Liver (tissue), 9 donors: Measurements from ENCODE around the gene MPST. TPM values are rescaled to one million over a fixed set of nuclear protein-coding genes. Genes with fewer than 3 reads are reported as not detected.

Source experiments
- DNase-seq: peaks from one replicate; pipeline ENCODE4 v3.0.0-alpha.2; 2017; ENCODE audit warnings: low spot score
- H3K27ac ChIP-seq, 2 donors: one replicate each; pipeline ENCODE4 v1.7.0; 2013; ENCODE audit warnings: inconsistent platforms in 2 of 2, low read length in 2 of 2, control low read depth in 1 of 2, low read depth in 1 of 2, mild to moderate bottlenecking in 1 of 2
- H3K27me3 ChIP-seq, 4 donors: one replicate each; pipeline versions ENCODE4 v1.6.1 to v1.7.0; 2013; ENCODE audit warnings: low read length in 3 of 4, inconsistent platforms in 1 of 4, mild to moderate bottlenecking in 1 of 4, moderate library complexity in 1 of 4; ENCODE audit not compliant: control insufficient read depth in 4 of 4, insufficient read depth in 4 of 4
- H3K36me3 ChIP-seq, 4 donors: one replicate each; pipeline versions ENCODE4 v1.6.1 to v1.7.0; 2013; ENCODE audit warnings: low read length in 3 of 4, mild to moderate bottlenecking in 3 of 4, low read depth in 1 of 4, moderate library complexity in 1 of 4; ENCODE audit not compliant: control insufficient read depth in 4 of 4, insufficient read depth in 3 of 4
- H3K4me1 ChIP-seq, 4 donors: one replicate each; pipeline versions ENCODE4 v1.6.1 to v1.7.0; 2013; ENCODE audit warnings: low read length in 3 of 4, mild to moderate bottlenecking in 3 of 4, moderate library complexity in 1 of 4; ENCODE audit not compliant: control insufficient read depth in 4 of 4, insufficient read depth in 4 of 4
- H3K4me3 ChIP-seq, 3 donors: one replicate each; pipeline versions ENCODE4 v1.6.1 to v1.7.0; 2013; ENCODE audit warnings: low read length in 3 of 3, control low read depth in 1 of 3, low read depth in 1 of 3, mild to moderate bottlenecking in 1 of 3
- H3K9ac ChIP-seq, 2 donors: one replicate each; pipeline ENCODE4 v1.7.0; 2013; ENCODE audit warnings: low read length in 2 of 2, mild to moderate bottlenecking in 2 of 2, moderate library complexity in 2 of 2, control low read depth in 1 of 2, low read depth in 1 of 2
- H3K9me3 ChIP-seq, 4 donors: one replicate each; pipeline versions ENCODE4 v1.6.1 to v1.7.0; 2013; ENCODE audit warnings: low read length in 3 of 4; ENCODE audit not compliant: control insufficient read depth in 4 of 4
- ATF3 ChIP-seq: IDR thresholded peaks from 2 replicates; pipeline ENCODE4 v1.6.1; 2016; ENCODE audit warnings: antibody characterized with exemption
- CTCF ChIP-seq: fragments of 150-350 bp; IDR thresholded peaks from 2 replicates; pipeline ENCODE4 v1.5.1; 2017; ENCODE audit warnings: improper control_type of control experiment, low read depth, low read length; ENCODE audit not compliant: missing input control
- EGR1 ChIP-seq, 2 donors: IDR thresholded peaks; 2 replicates each; pipeline ENCODE4 v1.6.1; 2016 to 2018; ENCODE audit warnings: antibody characterized with exemption in 2 of 2, low read depth in 2 of 2
- FOXA1 ChIP-seq: IDR thresholded peaks from 2 replicates; pipeline ENCODE4 v1.6.1; 2016; ENCODE audit warnings: antibody characterized with exemption
- FOXA2 ChIP-seq: IDR thresholded peaks from 2 replicates; pipeline ENCODE4 v1.6.1; 2016; ENCODE audit warnings: antibody characterized with exemption
- GABPA ChIP-seq, 2 donors: IDR thresholded peaks in 1 of 2; conservative IDR thresholded peaks in 1 of 2; 2 replicates each; pipeline ENCODE4 v1.6.1; 2016; ENCODE audit warnings: antibody characterized with exemption in 2 of 2, mild to moderate bottlenecking in 1 of 2, moderate library complexity in 1 of 2
- HNF4A ChIP-seq, 2 donors: conservative IDR thresholded peaks; 2 replicates each; pipeline ENCODE4 v1.6.1; 2016; ENCODE audit warnings: antibody characterized with exemption in 2 of 2, mild to moderate bottlenecking in 2 of 2
- HNF4G ChIP-seq: IDR thresholded peaks from 2 replicates; pipeline ENCODE4 v1.6.1; 2016; ENCODE audit warnings: antibody characterized with exemption
- JUND ChIP-seq, 2 donors: IDR thresholded peaks; 2 replicates each; pipeline ENCODE4 v1.6.1; 2016; ENCODE audit warnings: antibody characterized with exemption in 2 of 2
- MAX ChIP-seq: IDR thresholded peaks from 2 replicates; pipeline ENCODE4 v1.6.1; 2016; ENCODE audit warnings: antibody characterized with exemption
- NR2F2 ChIP-seq: IDR thresholded peaks from 2 replicates; pipeline ENCODE4 v1.6.1; 2016; ENCODE audit warnings: antibody characterized with exemption
- RAD21 ChIP-seq, 2 donors: IDR thresholded peaks; 2 replicates each; pipeline ENCODE4 v1.6.1; 2016; ENCODE audit warnings: antibody characterized with exemption in 2 of 2, mild to moderate bottlenecking in 2 of 2
- REST ChIP-seq: IDR thresholded peaks from 2 replicates; pipeline ENCODE4 v1.6.1; 2016; ENCODE audit warnings: antibody characterized with exemption, mild to moderate bottlenecking
- RXRA ChIP-seq, 2 donors: IDR thresholded peaks; 2 replicates each; pipeline ENCODE4 v1.6.1; 2017 to 2018; ENCODE audit warnings: antibody characterized with exemption in 2 of 2, mild to moderate bottlenecking in 1 of 2
- SP1 ChIP-seq: IDR thresholded peaks from 2 replicates; pipeline ENCODE4 v1.6.1; 2018; ENCODE audit warnings: antibody characterized with exemption, mild to moderate bottlenecking
- TAF1 ChIP-seq: conservative IDR thresholded peaks from 2 replicates; pipeline ENCODE4 v1.6.1; 2016; ENCODE audit warnings: antibody characterized with exemption, mild to moderate bottlenecking
- YY1 ChIP-seq: IDR thresholded peaks from 2 replicates; pipeline ENCODE4 v1.6.1; 2016; ENCODE audit warnings: antibody characterized with exemption, mild to moderate bottlenecking
- ZBTB33 ChIP-seq: IDR thresholded peaks from 2 replicates; pipeline ENCODE4 v1.6.1; 2016; ENCODE audit warnings: antibody characterized with exemption
- WGBS: extraction: QIAGEN DNeasy Blood & Tissue Kit; methylation state at CpG from one replicate; pipeline ENCODE4 v1.1.7; 2013; 5-methylcytosine and 5-hydroxymethylcytosine counted together
- polyA plus RNA-seq, 2 donors: library from polyadenylated mRNA; stranded (reverse) in 1 of 2; unstranded in 1 of 2; fragments of 200-250 nt in 1 of 2; fragments of >200 nt in 1 of 2; fragmentation: Nextera tagmentation in 1 of 2; extraction: Ambion mirVana in 1 of 2; gene quantifications; one replicate each; pipeline versions ENCODE4 v1.2.1 to v1.2.3, GENCODE V29; 2013 to 2015
- total RNA-seq, 2 donors: library from RNA; depleted of rRNA; stranded (reverse); fragments of >200 nt; gene quantifications; one replicate each; pipeline ENCODE4 v1.2.3, GENCODE V29; 2014
- donor health status: healthy.
- donor health status: healthy.
- donor health status: healthy.
- donor health status: healthy.
- donor health status: healthy.

Gene MPST
- total and polyA plus RNA-seq, 4 donors = 124 to 277 (median 199) TPM

- no peak overlapping the region for H3K4me3 ChIP-seq
- no peaks in the 10 kb centered on the region for H3K27me3 ChIP-seq
- peaks cover 20 to 51% (median 34%) of the 10 kb centered on the region in 4 donors for H3K4me1 ChIP-seq
- WGBS = 75% methylated on average over 4 of the region's 4 CpGs
- no peaks in the 10 kb centered on the region for H3K36me3 ChIP-seq
- H3K9ac ChIP-seq = no peak overlapping the region
- TF ChIP-seq REST = no peak
- TF ChIP-seq ATF3 = no peak
- TF ChIP-seq RXRA (IDR thresholded peaks at IDR 0.05) = no peak
- TF ChIP-seq TAF1 = no peak
- no peak for TF ChIP-seq SP1
- TF ChIP-seq EGR1 (IDR thresholded peaks at IDR 0.05; ENCODE audit: low read depth in 2 of 2) = no peak
- TF ChIP-seq HNF4A (conservative IDR thresholded peaks at IDR 0.05) = no peak
- no peak for TF ChIP-seq CTCF
- no peak for TF ChIP-seq HNF4G
- TF ChIP-seq GABPA (IDR thresholded peaks at IDR 0.05 in 1 of 2, conservative IDR thresholded peaks at IDR 0.05 in 1 of 2) = no peak
- TF ChIP-seq YY1 = no peak
- no peak for TF ChIP-seq MAX
- no peak for TF ChIP-seq NR2F2
- no peak for TF ChIP-seq FOXA2
- no peak for TF ChIP-seq ZBTB33
- TF ChIP-seq JUND (IDR thresholded peaks at IDR 0.05) = no peak
- TF ChIP-seq FOXA1 = no peak
- TF ChIP-seq RAD21 (IDR thresholded peaks at IDR 0.05) = no peak
- H3K9me3 ChIP-seq = no peaks in the 10 kb centered on the region
- peak overlapping the region; percentile 11 to 37 for H3K27ac ChIP-seq
- DNase-seq = no peak
Measured at GRCh38 chr22:37010174-37010573, 9.4 kb upstream of the MPST start.
